HL-60/S4 treated with phorbol 12-myristate 13-acetate at 8.2 ng/mL for 4 days and 3 days (cell line): ENCODE results near the gene ATP1A3.

Experiments
- in situ Hi-C: fragments of 300-500 bp; cut with MboI; formaldehyde crosslinking; loops from 2 replicates; pipeline ENCODE4 v1.15.0; 2022; ENCODE audit warnings: low sequenced_read_pairs

The ATP1A3 gene

GRCh38 chr19:41918095-41918494, 75.9 kb downstream of the ATP1A3 start:
- in situ Hi-C loops: no loop called here

DNA sequence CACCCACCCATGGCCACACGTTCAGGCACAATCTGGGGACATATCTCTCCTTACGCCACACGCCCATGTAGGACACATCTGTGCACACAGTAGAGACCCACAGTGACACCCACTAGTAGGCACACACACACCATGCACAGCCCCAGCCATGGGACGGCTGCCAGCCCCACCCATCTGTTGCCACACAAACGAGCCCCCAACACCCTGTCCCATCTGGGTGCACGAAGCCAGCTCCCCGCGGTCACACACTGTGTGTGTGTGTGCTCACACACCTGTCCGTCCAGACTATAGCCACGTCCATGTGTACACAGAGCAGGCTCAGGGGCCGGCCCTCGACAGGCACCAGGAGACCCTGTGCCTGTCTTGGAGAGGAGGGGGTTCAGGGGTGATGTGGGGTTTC, 76.4 kb downstream of the ATP1A3 start:
- in situ Hi-C loops: no loop called here
